LNCaP clone FGC (cell line): ENCODE results near the gene SRPK2.
"Not testable (repeated sequence)": the region's sequence is repeated elsewhere in the genome, so short reads cannot be mapped to it uniquely, and the experiment has no call there.

Experiments
- DNase-seq: peaks from one replicate; pipeline ENCODE4 v3.0.0-alpha.2; 2011; ENCODE audit warnings: low read depth
- H3K4me3 ChIP-seq: 2 replicates; pipeline ENCODE4 v1.5.1; 2011; ENCODE audit warnings: mild to moderate bottlenecking, low read depth, low read length, control low read depth
- CTCF ChIP-seq: IDR thresholded peaks from 2 replicates; pipeline ENCODE4 v1.5.1; 2012; ENCODE audit warnings: mild to moderate bottlenecking; ENCODE audit not compliant: control insufficient read depth, insufficient read depth; ENCODE audit errors: extremely low read depth

SRPK2 gene

GRCh38 chr7:105353752-105354328, 34.9 kb downstream of the SRPK2 start:
- no peak overlapping the region for H3K4me3 ChIP-seq
- no peak for TF ChIP-seq CTCF
- no peak for DNase-seq

GRCh38 chr7:105352901-105353668, 35.6 kb downstream of the SRPK2 start:
- no peak overlapping the region for H3K4me3 ChIP-seq
- no peak for TF ChIP-seq CTCF
- no peak for DNase-seq

GRCh38 chr7:105352018-105352612, 36.6 kb downstream of the SRPK2 start:
- no peak for DNase-seq
- H3K4me3 ChIP-seq = no peak overlapping the region
- no peak for TF ChIP-seq CTCF

- no peak for TF ChIP-seq CTCF
- no peak for DNase-seq
Measured at GRCh38 chr7:105350906-105351305, 37.8 kb downstream of the SRPK2 start.

GRCh38 chr7:105348177-105348576, 40.5 kb downstream of the SRPK2 start:
- not testable (repeated sequence) for H3K4me3 ChIP-seq, DNase-seq

More at GRCh38 chr7:105350906-105351305, 37.8 kb downstream of the SRPK2 start:
- no peak overlapping the region for H3K4me3 ChIP-seq

- no peak for DNase-seq
- TF ChIP-seq CTCF = no peak
- no peak overlapping the region for H3K4me3 ChIP-seq
Measured at GRCh38 chr7:105346593-105347322, 42.0 kb downstream of the SRPK2 start.

GRCh38 chr7:105346138-105346537, 42.6 kb downstream of the SRPK2 start:
- no peak overlapping the region for H3K4me3 ChIP-seq
- no peak for DNase-seq
- no peak for TF ChIP-seq CTCF
